Upper lobe of right lung (tissue), 1 donor: Measurements from ENCODE around the gene PMM2. TPM values are rescaled to one million over a fixed set of nuclear protein-coding genes. Genes with fewer than 3 reads are reported as not detected.

Source experiments
- ATAC-seq: fragments of 200-7000 bp; cut with Tn5 transposase; one replicate; pipeline ENCODE4 v1.9.1; 2020; ENCODE audit warnings: mild to moderate bottlenecking, moderate library complexity
- DNase-seq: peaks from one replicate; pipeline ENCODE4 v3.0.0-alpha.2; 2020
- H3K27ac ChIP-seq: fragments of 200-600 bp; one replicate; pipeline ENCODE4 v1.8.0; 2022
- H3K27me3 ChIP-seq: fragments of 200-600 bp; one replicate; pipeline ENCODE4 v1.8.0; 2022; ENCODE audit warnings: mild to moderate bottlenecking
- H3K36me3 ChIP-seq: fragments of 200-600 bp; one replicate; pipeline ENCODE4 v1.8.0; 2022
- H3K4me1 ChIP-seq: fragments of 200-600 bp; one replicate; pipeline ENCODE4 v1.8.0; 2022
- H3K4me3 ChIP-seq: fragments of 200-600 bp; one replicate; pipeline ENCODE4 v1.8.0; 2022; ENCODE audit warnings: mild to moderate bottlenecking
- H3K9me3 ChIP-seq: fragments of 200-600 bp; one replicate; pipeline ENCODE4 v1.8.0; 2022
- CTCF ChIP-seq: fragments of 200-600 bp; IDR thresholded peaks from one replicate; pipeline ENCODE4 v1.8.0; 2022; ENCODE audit warnings: antibody characterized with exemption
- intact Hi-C: fragments of 100-400 bp; cut with DNase I; formaldehyde crosslinking; loops from one replicate; pipeline ENCODE4 v1.11.0; 2022
- total RNA-seq: library from RNA; stranded (reverse); fragmentation: NEBNext Ultra II Directional; extraction: Animal tissue kit (Norgen Biotek cat#: 25700); gene quantifications from one replicate; pipeline ENCODE4 v1.2.1, GENCODE V29; 2021
- donor health status: DM: no; HTN: yes; CAD: no; lungs with severe emphysema.

Gene PMM2
- total RNA-seq, 1 donor from 2014 or later, result 36.8 TPM

GRCh38 chr16:8890549-8890921 is 92.9 kb downstream of the PMM2 start:
- intact Hi-C loops, result loop anchor here (5.0 kb wide), 1 partner anchor 233 kb away; no protein-coding TSS in a partner anchor
- Histone ChIP-seq H3K9me3 (no peaks in the 10 kb centered on the region), H3K27me3 (no peaks in the 10 kb centered on the region), H3K4me3 (no peak overlapping the region), H3K4me1 (no peaks in the 10 kb centered on the region), H3K27ac (no peak overlapping the region), H3K36me3 (peaks cover 58% of the 10 kb centered on the region)
- no peak for TF ChIP-seq CTCF
- DNase-seq (no peak), ATAC-seq (no peak)

GRCh38 chr16:8892101-8892575 is 94.5 kb downstream of the PMM2 start:
- H3K9me3 ChIP-seq, result no peaks in the 10 kb centered on the region
- TF ChIP-seq CTCF, result no peak
- H3K36me3 ChIP-seq, result peaks cover 74% of the 10 kb centered on the region
- DNase-seq, result peak; percentile 39
- intact Hi-C loops, result loop anchor here (5.0 kb wide), 1 partner anchor 235 kb away; no protein-coding TSS in a partner anchor
- ATAC-seq, result no peak
- H3K4me1 ChIP-seq, result no peaks in the 10 kb centered on the region
- H3K4me3 ChIP-seq, result no peak overlapping the region
- no peaks in the 10 kb centered on the region for H3K27me3 ChIP-seq
- no peak overlapping the region for H3K27ac ChIP-seq

- no peak overlapping the region for H3K4me3 ChIP-seq
- ATAC-seq (no peak), DNase-seq (peak; percentile 37)
- intact Hi-C loops, result loop anchor here (5.0 kb wide), 1 partner anchor 236 kb away; no protein-coding TSS in a partner anchor
- TF ChIP-seq CTCF, result no peak
- no peaks in the 10 kb centered on the region for H3K27me3 ChIP-seq
- no peak overlapping the region for H3K27ac ChIP-seq
- H3K36me3 ChIP-seq, result peaks cover 87% of the 10 kb centered on the region
- no peaks in the 10 kb centered on the region for H3K9me3 ChIP-seq
- H3K4me1 ChIP-seq, result no peaks in the 10 kb centered on the region
Observed at GRCh38 chr16:8893426-8893825, 95.8 kb downstream of the PMM2 start.

- H3K36me3 ChIP-seq, result peaks cover 94% of the 10 kb centered on the region
- no peak overlapping the region for H3K27ac ChIP-seq
- no peak for TF ChIP-seq CTCF
- DNase-seq (peak; percentile 31), ATAC-seq (no peak)
- intact Hi-C loops, result loop anchor here (5.0 kb wide), 1 partner anchor 237 kb away; no protein-coding TSS in a partner anchor
- H3K27me3 ChIP-seq, result no peaks in the 10 kb centered on the region
- no peak overlapping the region for H3K4me3 ChIP-seq
- no peaks in the 10 kb centered on the region for H3K4me1 ChIP-seq
- H3K9me3 ChIP-seq, result no peaks in the 10 kb centered on the region
Observed at GRCh38 chr16:8893976-8894690, 96.5 kb downstream of the PMM2 start.

- no peaks in the 10 kb centered on the region for H3K4me1 ChIP-seq
- peaks cover 97% of the 10 kb centered on the region for H3K36me3 ChIP-seq
- H3K27me3 ChIP-seq, result no peaks in the 10 kb centered on the region
- no peak for TF ChIP-seq CTCF
- DNase-seq (peak; percentile 34), ATAC-seq (no peak)
- no peaks in the 10 kb centered on the region for H3K9me3 ChIP-seq
- intact Hi-C loops, result loop anchor here (5.0 kb wide), 1 partner anchor 238 kb away; no protein-coding TSS in a partner anchor
- no peak overlapping the region for H3K4me3 ChIP-seq
- H3K27ac ChIP-seq, result no peak overlapping the region
Observed at GRCh38 chr16:8894736-8895334, 97.2 kb downstream of the PMM2 start.
